Neural progenitor cell (in vitro differentiated cells): Measurements from ENCODE around the gene IFNK. TPM values are rescaled to one million over a fixed set of nuclear protein-coding genes. Genes with fewer than 3 reads are reported as not detected.

Experiments
- DNase-seq: peaks from one replicate; pipeline ENCODE4 v3.0.0-alpha.2; 2016; ENCODE audit warnings: low spot score
- H2AFZ ChIP-seq: fragments of 200-600 bp; sonication (generic); replicated peaks from 2 replicates; pipeline ENCODE4 v1.6.1; 2016; ENCODE audit warnings: antibody characterized with exemption
- H3F3A ChIP-seq: fragments of 200-600 bp; sonication (generic); 2 replicates; pipeline ENCODE4 v1.6.1; 2016; ENCODE audit warnings: antibody characterized with exemption, low read depth
- H3K27ac ChIP-seq: fragments of 200-600 bp; sonication (generic); 2 replicates; pipeline ENCODE4 v1.5.1; 2016; ENCODE audit warnings: mild to moderate bottlenecking
- H3K27me3 ChIP-seq: fragments of 200-600 bp; sonication (generic); 2 replicates; pipeline ENCODE4 v1.6.1; 2016; ENCODE audit warnings: mild to moderate bottlenecking, moderate library complexity
- H3K36me3 ChIP-seq: fragments of 200-600 bp; sonication (generic); 2 replicates; pipeline ENCODE4 v1.5.1; 2016
- H3K4me1 ChIP-seq: fragments of 200-600 bp; sonication (generic); 2 replicates; pipeline ENCODE4 v1.6.1; 2016; ENCODE audit warnings: mixed run types
- H3K4me2 ChIP-seq: fragments of 200-600 bp; sonication (generic); 2 replicates; pipeline ENCODE4 v1.6.1; 2016
- H3K4me3 ChIP-seq: fragments of 200-600 bp; sonication (generic); 2 replicates; pipeline ENCODE4 v1.5.1; 2016
- H3K79me2 ChIP-seq: fragments of 200-600 bp; sonication (generic); 2 replicates; pipeline ENCODE4 v1.6.1; 2016; ENCODE audit warnings: low read depth
- H3K9ac ChIP-seq: fragments of 200-600 bp; sonication (generic); 2 replicates; pipeline ENCODE4 v1.6.1; 2016
- H3K9me3 ChIP-seq: fragments of 200-600 bp; sonication (generic); 2 replicates; pipeline ENCODE4 v1.5.1; 2016; ENCODE audit warnings: low read depth
- H4K20me1 ChIP-seq: fragments of 200-600 bp; sonication (generic); 2 replicates; pipeline ENCODE4 v1.6.1; 2016; ENCODE audit warnings: low read depth
- H3K27ac Mint-ChIP-seq: 3 replicates; pipeline ENCODE4 v1.8.0; 2021; ENCODE audit warnings: mixed read lengths
- H3K27me3 Mint-ChIP-seq: 2 replicates; pipeline ENCODE4 v1.8.0; 2022; ENCODE audit warnings: low read depth, mild to moderate bottlenecking, inconsistent platforms, moderate library complexity, mixed read lengths; ENCODE audit not compliant: insufficient read depth
- H3K36me3 Mint-ChIP-seq: 3 replicates; pipeline ENCODE4 v1.8.0; 2021; ENCODE audit warnings: mixed read lengths
- H3K4me1 Mint-ChIP-seq: 3 replicates; pipeline ENCODE4 v1.8.0; 2021; ENCODE audit warnings: mixed read lengths
- H3K4me3 Mint-ChIP-seq: 3 replicates; pipeline ENCODE4 v1.8.0; 2021; ENCODE audit warnings: mild to moderate bottlenecking, moderate library complexity, mixed read lengths
- H3K9me3 Mint-ChIP-seq: 3 replicates; pipeline ENCODE4 v1.8.0; 2020; ENCODE audit warnings: mixed read lengths
- EZH2 ChIP-seq: fragments of 200-600 bp; sonication (generic); IDR thresholded peaks from 2 replicates; pipeline ENCODE4 v1.6.1; 2017; ENCODE audit warnings: antibody characterized with exemption, mild to moderate bottlenecking, moderate library complexity
- EZH2phosphoT487 ChIP-seq: fragments of 200-600 bp; sonication (generic); IDR thresholded peaks from 2 replicates; pipeline ENCODE4 v1.6.1; 2017; ENCODE audit warnings: antibody characterized with exemption
- total RNA-seq: library from RNA; depleted of rRNA; stranded (reverse); fragments of >200 nt; gene quantifications from 2 replicates; pipeline ENCODE4 v1.2.3, GENCODE V29; 2015; ENCODE audit warnings: low replicate concordance
- TF ChIP-seq, protein P1 (sequence below): fragments of 200-600 bp; sonication (generic); IDR thresholded peaks from 2 replicates; pipeline ENCODE4 v1.5.1; 2017; ENCODE audit warnings: antibody characterized with exemption, mild to moderate bottlenecking

The IFNK gene
- total RNA-seq, 1 donor from 2014 or later: not detected

DNA sequence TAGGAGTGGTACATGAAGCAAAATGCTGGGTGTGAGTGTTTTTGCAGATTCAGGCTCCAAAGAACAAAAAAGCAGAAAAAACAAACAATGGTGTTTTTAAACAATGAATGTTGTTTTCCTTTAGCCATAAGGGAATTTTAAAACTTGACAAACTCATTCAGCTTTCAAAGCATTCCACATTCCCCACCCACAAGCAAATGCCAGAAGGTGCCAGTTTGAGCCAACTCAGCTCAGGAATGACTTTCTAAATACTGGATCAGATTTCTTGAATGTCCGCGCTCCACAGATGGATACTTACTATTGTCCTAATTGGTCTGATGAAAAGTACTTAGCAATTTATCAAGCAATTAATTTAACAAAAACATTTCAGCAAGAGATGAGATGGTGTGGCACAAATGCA, 18.4 kb downstream of the IFNK start:
- H3K9ac ChIP-seq: no peak overlapping the region
- DNase-seq: no peak

DNA sequence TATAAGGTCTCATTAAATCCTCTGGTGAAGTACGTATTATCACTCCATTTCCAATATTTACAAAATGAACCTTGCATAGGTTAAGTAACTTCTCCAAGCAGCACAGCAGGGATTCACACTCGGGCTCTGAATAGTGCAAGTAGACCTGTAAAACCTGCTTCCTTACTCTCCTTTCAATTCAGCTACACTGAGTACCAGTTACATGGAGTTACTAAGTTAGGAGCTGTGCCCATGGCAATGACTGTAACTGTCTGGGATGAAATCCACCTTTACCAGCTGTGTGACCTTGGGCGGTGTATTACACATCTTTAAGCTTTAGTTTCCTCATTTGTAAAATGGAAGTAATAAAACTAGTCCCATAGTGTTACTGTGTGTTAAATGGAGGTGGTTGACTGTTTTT, 21.4 kb downstream of the IFNK start:
- Mint-ChIP-seq H3K36me3 (peaks cover 35% of the 10 kb centered on the region), H3K9me3 (no peaks in the 10 kb centered on the region), H3K4me1 (no peaks in the 10 kb centered on the region), H3K27ac (no peak overlapping the region), H3K27me3 (peaks cover 2% of the 10 kb centered on the region), H3K4me3 (no peak overlapping the region)
- Histone ChIP-seq H3K36me3 (peaks cover 19% of the 10 kb centered on the region), H3K9me3 (no peaks in the 10 kb centered on the region), H3K27me3 (no peaks in the 10 kb centered on the region), H3K27ac (no peak overlapping the region), H3K79me2 (no peaks in the 10 kb centered on the region), H4K20me1 (no peaks in the 10 kb centered on the region), H3F3A (peaks cover 11% of the 10 kb centered on the region), H2AFZ (no peak overlapping the region), H3K4me3 (no peak overlapping the region), H3K4me1 (no peaks in the 10 kb centered on the region), H3K9ac (no peak overlapping the region), H3K4me2 (no peak overlapping the region)
- no peak for DNase-seq
- TF ChIP-seq EZH2 (no peak), EZH2phosphoT487 (no peak)
- TF ChIP-seq, protein P1, sequence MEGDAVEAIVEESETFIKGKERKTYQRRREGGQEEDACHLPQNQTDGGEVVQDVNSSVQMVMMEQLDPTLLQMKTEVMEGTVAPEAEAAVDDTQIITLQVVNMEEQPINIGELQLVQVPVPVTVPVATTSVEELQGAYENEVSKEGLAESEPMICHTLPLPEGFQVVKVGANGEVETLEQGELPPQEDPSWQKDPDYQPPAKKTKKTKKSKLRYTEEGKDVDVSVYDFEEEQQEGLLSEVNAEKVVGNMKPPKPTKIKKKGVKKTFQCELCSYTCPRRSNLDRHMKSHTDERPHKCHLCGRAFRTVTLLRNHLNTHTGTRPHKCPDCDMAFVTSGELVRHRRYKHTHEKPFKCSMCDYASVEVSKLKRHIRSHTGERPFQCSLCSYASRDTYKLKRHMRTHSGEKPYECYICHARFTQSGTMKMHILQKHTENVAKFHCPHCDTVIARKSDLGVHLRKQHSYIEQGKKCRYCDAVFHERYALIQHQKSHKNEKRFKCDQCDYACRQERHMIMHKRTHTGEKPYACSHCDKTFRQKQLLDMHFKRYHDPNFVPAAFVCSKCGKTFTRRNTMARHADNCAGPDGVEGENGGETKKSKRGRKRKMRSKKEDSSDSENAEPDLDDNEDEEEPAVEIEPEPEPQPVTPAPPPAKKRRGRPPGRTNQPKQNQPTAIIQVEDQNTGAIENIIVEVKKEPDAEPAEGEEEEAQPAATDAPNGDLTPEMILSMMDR: no peak

More for the DNA sequence above, 18.4 kb downstream of the IFNK start:
- no peak overlapping the region for H3K4me3 Mint-ChIP-seq
- Histone ChIP-seq H3K4me2 (no peak overlapping the region), H3K4me1 (peaks cover 5% of the 10 kb centered on the region), H3K4me3 (no peak overlapping the region), H3K27me3 (no peaks in the 10 kb centered on the region), H3K36me3 (peaks cover 19% of the 10 kb centered on the region), H3K27ac (no peak overlapping the region), H3K9me3 (no peaks in the 10 kb centered on the region), H3F3A (no peaks in the 10 kb centered on the region), H2AFZ (no peak overlapping the region), H4K20me1 (no peaks in the 10 kb centered on the region), H3K79me2 (no peaks in the 10 kb centered on the region)
- TF ChIP-seq, protein P1: no peak
- TF ChIP-seq EZH2phosphoT487 (no peak), EZH2 (no peak)
- H3K27me3 Mint-ChIP-seq: peaks cover 2% of the 10 kb centered on the region
- peaks cover 33% of the 10 kb centered on the region for H3K36me3 Mint-ChIP-seq
- H3K4me1 Mint-ChIP-seq: peaks cover 11% of the 10 kb centered on the region
- H3K27ac Mint-ChIP-seq: no peak overlapping the region
- no peaks in the 10 kb centered on the region for H3K9me3 Mint-ChIP-seq

DNA sequence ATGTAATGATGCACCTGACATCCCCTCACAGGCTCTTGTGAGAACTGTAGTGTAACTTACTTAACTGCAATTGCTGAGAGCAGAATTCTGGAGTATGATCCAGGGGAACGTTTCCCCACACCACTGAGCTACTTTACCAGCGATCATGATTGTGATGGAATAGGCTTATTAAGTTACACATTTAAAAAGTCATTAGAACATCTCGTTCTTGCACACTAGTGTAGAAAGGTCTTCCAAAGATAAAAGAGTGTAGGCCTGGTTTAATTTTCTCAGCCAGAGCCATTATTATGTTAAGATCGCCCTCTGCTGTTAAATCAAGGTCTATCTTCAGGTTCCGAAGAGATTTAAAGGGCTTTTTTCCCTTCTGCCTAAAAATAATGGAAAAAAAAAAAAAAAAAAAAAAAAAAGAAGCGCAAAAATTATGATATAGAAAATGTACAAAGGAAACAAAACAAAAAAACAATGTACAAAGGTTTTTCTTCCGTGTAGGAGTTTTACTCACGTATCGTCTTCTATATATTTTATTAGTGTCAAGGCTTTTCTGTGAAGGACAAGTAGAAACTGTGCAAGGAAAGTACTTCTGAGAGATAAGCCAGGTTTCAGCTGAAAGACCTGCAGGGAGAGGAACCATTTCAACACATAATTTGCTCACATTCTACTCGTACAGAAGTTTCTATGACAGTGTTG, 24.1 kb downstream of the IFNK start:
- Histone ChIP-seq H3K79me2 (no peaks in the 10 kb centered on the region), H3K27ac (peak overlapping the region; percentile 39), H3K27me3 (no peaks in the 10 kb centered on the region), H2AFZ (no peak overlapping the region), H3K4me1 (no peaks in the 10 kb centered on the region), H3K4me3 (no peak overlapping the region), H4K20me1 (no peaks in the 10 kb centered on the region), H3K9ac (no peak overlapping the region), H3K4me2 (no peak overlapping the region), H3K9me3 (no peaks in the 10 kb centered on the region), H3F3A (peaks cover 11% of the 10 kb centered on the region), H3K36me3 (peaks cover 22% of the 10 kb centered on the region)
- H3K36me3 Mint-ChIP-seq: peaks cover 32% of the 10 kb centered on the region
- H3K4me1 Mint-ChIP-seq: no peaks in the 10 kb centered on the region
- no peaks in the 10 kb centered on the region for H3K9me3 Mint-ChIP-seq
- TF ChIP-seq EZH2phosphoT487 (no peak), EZH2 (no peak)
- TF ChIP-seq, protein P1: peak; percentile 66
- H3K27me3 Mint-ChIP-seq: no peaks in the 10 kb centered on the region
- no peak overlapping the region for H3K27ac Mint-ChIP-seq
- DNase-seq: peak; percentile 62
- no peak overlapping the region for H3K4me3 Mint-ChIP-seq
